Raji (cell line): ENCODE results near the gene ARHGAP6.

ENCODE experiments used
- POLR2A ChIP-seq: IDR thresholded peaks from 2 replicates; pipeline ENCODE4 v1.6.1; 2011; ENCODE audit warnings: low read depth, low read length, control low read depth; ENCODE audit not compliant: insufficient read depth

The ARHGAP6 gene

DNA sequence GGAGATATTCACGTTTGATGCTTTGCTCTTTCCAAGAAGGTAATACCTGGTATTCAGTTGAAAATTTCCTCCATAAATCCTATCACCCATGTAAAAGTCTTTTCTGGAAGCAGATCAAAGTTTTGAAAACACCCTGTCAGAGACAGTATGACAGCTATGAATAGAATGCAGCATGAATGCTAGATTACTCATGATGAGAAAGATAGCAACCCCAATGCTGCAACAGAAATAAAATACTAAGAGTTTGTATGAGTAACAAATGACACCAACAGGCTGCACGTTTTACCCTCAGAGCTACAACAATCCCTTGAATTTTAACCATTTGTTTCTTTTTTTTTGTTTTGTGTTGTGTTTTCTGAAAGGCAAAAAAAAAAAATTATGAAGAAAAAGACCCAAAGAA lies 108.6 kb downstream of the ARHGAP6 start:
- TF ChIP-seq POLR2A: no peak

GRCh38 chrX:11555759-11556158 lies 110.0 kb downstream of the ARHGAP6 start:
- TF ChIP-seq POLR2A: no peak

- no peak for TF ChIP-seq POLR2A
Observed at GRCh38 chrX:11553594-11553993, 112.1 kb downstream of the ARHGAP6 start.

GRCh38 chrX:11551151-11551550 lies 114.6 kb downstream of the ARHGAP6 start:
- no peak for TF ChIP-seq POLR2A

- TF ChIP-seq POLR2A: no peak
Observed at GRCh38 chrX:11546917-11547316, 118.8 kb downstream of the ARHGAP6 start.

GRCh38 chrX:11543249-11543648 lies 122.5 kb downstream of the ARHGAP6 start:
- TF ChIP-seq POLR2A: no peak

DNA sequence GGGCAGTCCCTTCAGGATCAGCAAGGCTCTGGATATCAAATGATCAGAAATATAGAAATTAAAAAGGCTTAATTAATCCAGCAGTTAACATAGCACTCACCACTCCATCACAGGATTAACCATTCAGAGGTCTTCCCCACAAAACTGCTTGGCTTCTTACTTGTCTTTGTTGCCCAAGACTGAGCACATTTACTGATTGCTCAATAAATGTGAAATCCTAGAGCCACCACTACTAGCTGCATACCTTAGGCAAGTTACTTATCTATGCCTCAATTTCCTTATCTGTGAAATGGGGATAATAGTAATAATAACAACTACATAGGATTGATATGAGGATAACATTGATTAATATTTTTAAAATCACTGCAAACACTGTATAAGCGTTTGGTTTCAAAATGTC lies 124.2 kb downstream of the ARHGAP6 start:
- no peak for TF ChIP-seq POLR2A

DNA sequence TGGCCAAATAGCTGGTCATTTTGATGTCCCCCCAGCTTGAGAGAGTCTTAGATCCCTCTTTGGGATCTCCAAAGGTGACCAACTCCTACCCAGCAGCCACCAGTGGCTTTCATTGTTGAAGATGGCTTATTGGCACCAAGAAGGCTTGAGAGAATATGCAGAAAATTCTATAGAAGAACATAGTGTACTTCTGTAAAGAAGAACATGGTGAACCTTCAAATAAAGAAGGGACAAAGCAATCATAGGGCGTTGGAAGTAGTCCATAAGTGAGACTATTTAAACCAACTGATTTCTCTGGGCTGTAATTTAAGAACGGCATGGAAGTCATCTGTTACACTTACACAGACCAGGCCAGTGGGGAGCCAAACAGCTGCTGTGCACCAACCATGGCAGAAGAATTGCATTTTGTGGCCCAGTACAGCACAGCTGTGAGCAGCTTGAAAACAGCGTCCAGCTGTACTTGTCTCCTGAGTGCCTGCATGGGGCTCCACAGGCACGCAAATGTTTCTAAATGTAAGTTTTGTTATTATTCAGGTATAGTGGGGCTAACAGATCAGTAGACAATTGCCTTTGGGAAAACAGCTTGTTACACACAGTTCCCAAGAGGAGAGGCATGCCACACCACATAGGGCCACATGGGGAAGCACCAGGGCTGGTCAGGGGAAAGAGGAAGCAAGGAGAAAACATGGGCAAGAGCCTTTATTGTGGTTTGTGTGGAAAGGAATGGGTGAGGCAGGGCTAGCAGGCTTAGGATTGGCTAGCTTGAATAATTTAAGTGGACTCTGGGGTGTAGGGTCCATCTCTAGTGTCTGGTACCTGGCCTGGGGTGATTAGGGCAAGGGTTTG lies 125.0 kb downstream of the ARHGAP6 start:
- TF ChIP-seq POLR2A: no peak

DNA sequence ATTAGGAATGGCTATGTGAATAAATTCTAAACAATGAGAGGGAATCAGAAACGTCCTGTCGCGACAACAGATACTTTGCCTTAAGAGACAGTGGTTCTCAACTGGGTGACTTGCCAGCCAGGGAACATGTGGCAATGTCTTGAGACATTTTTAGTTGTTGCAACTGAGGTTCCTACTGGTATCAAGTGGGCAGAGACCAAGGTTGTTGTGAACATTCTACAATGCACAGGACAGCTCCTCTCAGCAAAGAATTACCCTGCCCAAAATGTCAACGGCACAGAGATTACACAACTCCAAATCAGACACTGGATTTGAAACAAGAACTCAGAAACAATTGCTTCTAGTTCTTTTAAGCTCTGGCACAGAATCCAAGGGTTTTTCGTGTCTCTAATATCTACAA lies 128.6 kb downstream of the ARHGAP6 start:
- no peak for TF ChIP-seq POLR2A

DNA sequence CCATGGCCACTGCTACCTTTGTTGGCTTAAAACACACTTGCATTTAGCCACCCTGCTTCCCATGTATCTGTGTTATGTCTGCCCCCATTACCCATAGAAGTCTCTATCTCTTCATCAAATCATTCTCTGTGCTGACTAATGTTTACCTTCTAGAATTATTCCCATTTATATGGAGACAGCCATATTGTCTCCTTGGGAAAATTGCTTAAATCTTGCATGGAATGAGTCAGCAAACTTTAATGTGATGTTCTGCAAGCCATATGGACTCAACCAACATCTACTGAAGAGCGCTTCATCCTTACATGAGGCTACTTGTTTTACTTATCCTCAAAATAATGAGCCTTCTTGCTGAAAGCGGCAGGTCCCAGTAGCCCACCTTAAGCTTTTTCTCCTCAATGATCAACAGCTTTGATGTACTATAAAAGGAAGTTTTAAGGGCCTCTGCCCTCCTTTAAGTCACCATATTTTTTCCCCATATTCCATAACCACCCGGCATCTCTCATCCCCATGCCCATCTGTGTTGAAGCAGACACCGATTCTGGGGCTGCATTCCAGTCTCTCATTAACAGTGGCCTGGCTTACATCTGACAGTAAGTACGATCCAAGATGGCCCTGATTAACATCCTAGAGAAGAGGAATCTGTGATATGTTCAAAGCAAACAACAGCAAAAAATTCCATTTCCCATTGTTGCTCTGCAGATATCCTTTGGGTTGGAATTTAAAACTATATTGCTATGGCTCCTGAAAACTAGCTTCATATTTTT lies 130.4 kb downstream of the ARHGAP6 start:
- no peak for TF ChIP-seq POLR2A

DNA sequence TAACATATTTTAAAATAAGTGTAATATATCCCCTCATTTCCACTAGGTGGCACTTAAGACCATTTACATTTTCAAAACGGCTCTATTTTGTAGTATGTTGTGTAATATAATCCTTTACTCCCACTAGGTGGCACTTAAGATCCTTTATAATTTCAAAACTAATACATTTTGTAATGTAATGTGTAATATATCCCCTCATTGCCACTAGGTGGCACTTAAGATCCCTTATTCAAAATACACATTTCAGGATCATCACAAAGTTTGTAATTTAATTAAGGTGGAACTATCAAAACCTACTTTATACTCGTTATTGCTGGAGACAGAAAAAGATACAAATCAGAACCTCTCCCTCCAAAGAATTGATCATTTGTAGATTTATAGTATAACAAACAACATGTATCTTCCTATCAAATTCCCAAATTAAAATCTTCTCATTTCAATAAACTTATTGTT lies 132.5 kb downstream of the ARHGAP6 start:
- no peak for TF ChIP-seq POLR2A

DNA sequence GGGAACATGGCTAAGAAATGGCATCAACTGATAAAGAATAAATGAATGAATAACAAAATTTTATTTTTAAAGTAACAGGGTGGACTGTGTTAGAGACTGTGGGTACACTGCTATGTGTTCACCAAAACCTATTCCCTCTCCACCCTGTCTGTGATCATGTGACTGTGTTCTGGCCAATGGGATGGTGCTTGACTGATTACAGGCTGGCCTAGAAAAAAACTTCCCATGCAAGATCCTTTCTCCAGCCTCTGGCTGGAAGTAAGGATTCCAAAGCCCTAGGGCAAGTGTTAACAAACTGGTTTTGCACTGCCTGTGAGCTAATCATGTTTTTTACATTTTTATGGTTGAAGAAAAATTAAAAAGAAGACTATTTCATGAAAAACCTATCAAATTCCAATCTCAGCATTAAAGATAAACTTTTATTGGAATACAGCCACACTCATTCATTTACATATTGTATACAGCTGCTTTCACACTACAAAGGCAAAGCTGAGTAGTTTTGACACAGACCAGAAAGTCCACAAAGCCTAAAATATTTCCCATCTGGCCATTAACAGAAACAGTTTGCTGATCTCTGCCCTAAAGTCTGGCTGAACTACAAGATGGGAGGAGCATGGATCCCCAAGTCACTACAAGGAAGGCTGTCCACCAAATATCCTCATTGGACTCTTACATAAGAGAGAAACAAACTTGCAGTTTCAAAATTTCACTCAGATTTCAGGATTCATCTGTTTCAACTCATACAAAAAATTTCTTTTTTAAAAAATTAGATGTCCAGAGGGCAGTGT lies 133.2 kb downstream of the ARHGAP6 start:
- TF ChIP-seq POLR2A: no peak

GRCh38 chrX:11531226-11531625 lies 134.5 kb downstream of the ARHGAP6 start:
- TF ChIP-seq POLR2A: no peak

DNA sequence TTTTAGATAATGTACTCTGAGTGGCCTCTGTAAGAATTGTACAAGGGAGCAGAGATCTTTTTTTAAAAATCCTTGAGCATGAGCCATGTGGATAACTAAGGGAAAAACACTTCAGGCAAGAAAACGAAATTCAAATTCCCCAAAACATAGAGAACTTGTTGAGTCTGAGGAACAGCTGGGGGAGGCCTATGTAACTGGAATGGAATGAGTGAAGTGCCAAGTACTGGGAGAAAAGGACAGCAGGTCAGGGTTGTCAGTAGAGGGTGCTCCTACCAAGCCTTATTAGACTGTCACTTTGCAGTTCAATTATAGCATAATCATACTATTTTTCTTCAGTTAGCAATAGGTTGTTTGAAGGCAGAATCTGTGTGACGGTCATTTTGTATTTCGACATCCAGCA lies 135.1 kb downstream of the ARHGAP6 start:
- no peak for TF ChIP-seq POLR2A

DNA sequence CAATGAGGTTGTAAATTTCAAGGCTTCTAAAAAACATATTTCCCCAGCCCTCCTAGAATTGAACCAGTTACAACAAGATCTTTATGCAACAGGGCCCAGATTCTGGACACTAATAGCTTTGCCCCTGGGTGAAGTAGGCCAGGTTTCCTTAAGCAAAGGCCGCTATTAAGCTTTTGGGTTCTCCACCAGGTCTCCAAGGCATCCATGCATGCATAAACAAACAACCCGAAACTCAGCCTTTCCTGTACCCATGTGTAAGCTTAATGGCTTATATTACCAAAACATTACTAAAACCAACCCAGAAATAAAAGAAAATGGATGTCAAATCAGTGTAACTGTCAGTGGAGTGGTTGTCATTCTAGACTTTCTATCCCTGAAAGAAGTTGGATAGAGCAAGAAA lies 137.1 kb downstream of the ARHGAP6 start:
- TF ChIP-seq POLR2A: no peak
